Fibroblast of lung (primary cell): Measurements from ENCODE around the gene FAM107B. TPM values are rescaled to one million over a fixed set of nuclear protein-coding genes. Genes with fewer than 3 reads are reported as not detected.

Experiments
- DNase-seq, 2 donors: peaks; one replicate each; pipeline versions ENCODE4 v3.0.0 to v3.0.0-alpha.2; 2010; ENCODE audit warnings: low read depth in 2 of 2
- H2AFZ ChIP-seq: 2 replicates; pipeline ENCODE4 v1.5.1; 2012; ENCODE audit warnings: low read length, control low read depth, inconsistent platforms
- H3K27ac ChIP-seq: 2 replicates; pipeline ENCODE4 v1.5.1; 2011; ENCODE audit warnings: low read length, control low read depth; ENCODE audit not compliant: insufficient read depth
- H3K27me3 ChIP-seq: 2 replicates; pipeline ENCODE4 v1.5.1; 2011; ENCODE audit warnings: mild to moderate bottlenecking, low read length; ENCODE audit not compliant: control insufficient read depth, insufficient read depth
- H3K36me3 ChIP-seq: 2 replicates; pipeline ENCODE4 v1.5.1; 2011; ENCODE audit warnings: low read length; ENCODE audit not compliant: control insufficient read depth, insufficient read depth
- H3K4me1 ChIP-seq: 2 replicates; pipeline ENCODE4 v1.5.1; 2011; ENCODE audit warnings: low read length; ENCODE audit not compliant: control insufficient read depth, insufficient read depth; ENCODE audit errors: extremely low read depth
- H3K4me2 ChIP-seq: 2 replicates; pipeline ENCODE4 v1.5.1; 2011; ENCODE audit warnings: low read length, control low read depth; ENCODE audit not compliant: insufficient read depth; ENCODE audit errors: extremely low read depth
- H3K4me3 ChIP-seq, 4 experiments: fragments of 200-600 bp in 1 of 4; sonication (generic) in 1 of 4; replicated peaks in 1 of 4; 2 replicates each; pipeline ENCODE4 v1.5.1; 2011 to 2016; ENCODE audit warnings: low read length in 4 of 4, low read depth in 3 of 4, mild to moderate bottlenecking in 3 of 4, control low read depth in 2 of 4, inconsistent platforms in 1 of 4, mixed read lengths in 1 of 4; ENCODE audit not compliant: insufficient read depth in 1 of 4; ENCODE audit errors: control extremely low read depth in 1 of 4
- H3K79me2 ChIP-seq: 2 replicates; pipeline ENCODE4 v1.5.1; 2012; ENCODE audit warnings: mild to moderate bottlenecking, low read length, inconsistent platforms; ENCODE audit not compliant: control insufficient read depth, insufficient read depth
- H3K9ac ChIP-seq: 2 replicates; pipeline ENCODE4 v1.5.1; 2011; ENCODE audit warnings: mild to moderate bottlenecking, low read length, control low read depth; ENCODE audit not compliant: insufficient read depth
- H3K9me3 ChIP-seq: 2 replicates; pipeline ENCODE4 v1.5.1; 2012; ENCODE audit warnings: low read depth, low read length; ENCODE audit not compliant: control insufficient read depth, insufficient read depth
- H4K20me1 ChIP-seq: 2 replicates; pipeline ENCODE4 v1.5.1; 2011; ENCODE audit warnings: low read length; ENCODE audit not compliant: control insufficient read depth, insufficient read depth; ENCODE audit errors: extremely low read depth
- CTCF ChIP-seq, 2 donors: IDR thresholded peaks in 1 of 2; conservative IDR thresholded peaks in 1 of 2; 1 replicate in 1 of 2; 2 replicates in 1 of 2; pipeline ENCODE4 v1.5.1; 2011 to 2012; ENCODE audit warnings: low read length in 2 of 2, control low read depth in 1 of 2, inconsistent platforms in 1 of 2, low read depth in 1 of 2, mild to moderate bottlenecking in 1 of 2
- EZH2 ChIP-seq: IDR thresholded peaks from 2 replicates; pipeline ENCODE4 v1.5.1; 2012; ENCODE audit warnings: low read length, control low read depth, mild to moderate bottlenecking; ENCODE audit errors: missing control alignments
- polyA plus RNA-seq, 2 donors: library from polyadenylated mRNA; depleted of rRNA in 1 of 2; stranded (reverse) in 1 of 2; unstranded in 1 of 2; fragments of >200 nt; gene quantifications; 2 replicates each; pipeline ENCODE4 v1.2.1, GENCODE V29; 2011 to 2012; ENCODE audit warnings: missing spikeins in 1 of 2
- total RNA-seq: library from RNA; depleted of rRNA; stranded (reverse); fragments of >200 nt; gene quantifications from 2 replicates; pipeline ENCODE4 v1.2.1, GENCODE V29; 2014

Gene FAM107B
- total and polyA plus RNA-seq, 2 donors (not counting 1 experiment from before 2014, with no cell fraction given), result 29.0 to 36.0 TPM

- no peak overlapping the region for H3K9ac ChIP-seq
- H3K36me3 ChIP-seq, result no peaks in the 10 kb centered on the region
- H3K27ac ChIP-seq, result no peak overlapping the region
- H2AFZ ChIP-seq, result no peak overlapping the region
- no peaks in the 10 kb centered on the region for H3K9me3 ChIP-seq
- H3K4me1 ChIP-seq, result peaks cover 5% of the 10 kb centered on the region
- no peak for DNase-seq
- H3K4me2 ChIP-seq, result no peak overlapping the region
- TF ChIP-seq CTCF (conservative IDR thresholded peaks at IDR 0.05 in 1 of 2, IDR thresholded peaks at IDR 0.05 in 1 of 2; ENCODE audit: low read depth in 1 of 2, low read length in 2 of 2) (no peak), EZH2 (no peak)
- no peak overlapping the region for H3K4me3 ChIP-seq
- no peaks in the 10 kb centered on the region for H3K79me2 ChIP-seq
- no peaks in the 10 kb centered on the region for H3K27me3 ChIP-seq
- no peaks in the 10 kb centered on the region for H4K20me1 ChIP-seq
Measured at GRCh38 chr10:14700546-14700945, 74.2 kb downstream of the FAM107B start.

- no peak for DNase-seq
- no peak overlapping the region for H3K4me2 ChIP-seq
- no peaks in the 10 kb centered on the region for H3K9me3 ChIP-seq
- TF ChIP-seq EZH2 (no peak), CTCF (conservative IDR thresholded peaks at IDR 0.05 in 1 of 2, IDR thresholded peaks at IDR 0.05 in 1 of 2; ENCODE audit: low read depth in 1 of 2, low read length in 2 of 2) (no peak)
- H3K27me3 ChIP-seq, result no peaks in the 10 kb centered on the region
- H3K27ac ChIP-seq, result no peak overlapping the region
- no peak overlapping the region for H3K4me3 ChIP-seq
- no peaks in the 10 kb centered on the region for H3K79me2 ChIP-seq
- no peak overlapping the region for H2AFZ ChIP-seq
- no peak overlapping the region for H3K9ac ChIP-seq
- no peaks in the 10 kb centered on the region for H3K36me3 ChIP-seq
- peaks cover 5% of the 10 kb centered on the region for H3K4me1 ChIP-seq
- no peaks in the 10 kb centered on the region for H4K20me1 ChIP-seq
Measured at GRCh38 chr10:14699482-14699881, 75.2 kb downstream of the FAM107B start.

GRCh38 chr10:14698829-14699170, 75.9 kb downstream of the FAM107B start:
- H2AFZ ChIP-seq, result no peak overlapping the region
- DNase-seq, result no peak
- TF ChIP-seq CTCF (conservative IDR thresholded peaks at IDR 0.05 in 1 of 2, IDR thresholded peaks at IDR 0.05 in 1 of 2; ENCODE audit: low read depth in 1 of 2, low read length in 2 of 2), result no peak
- TF ChIP-seq EZH2, result no peak
- no peak overlapping the region for H3K4me3 ChIP-seq
- no peaks in the 10 kb centered on the region for H4K20me1 ChIP-seq
- no peak overlapping the region for H3K9ac ChIP-seq
- no peak overlapping the region for H3K27ac ChIP-seq
- H3K4me1 ChIP-seq, result peaks cover 5% of the 10 kb centered on the region
- H3K4me2 ChIP-seq, result peak overlapping the region; percentile 48
- H3K9me3 ChIP-seq, result no peaks in the 10 kb centered on the region
- H3K36me3 ChIP-seq, result no peaks in the 10 kb centered on the region
- H3K27me3 ChIP-seq, result no peaks in the 10 kb centered on the region
- no peaks in the 10 kb centered on the region for H3K79me2 ChIP-seq
